Transverse colon (tissue), 4 donors: ENCODE data around the gene GTF2H4.

Experiments used
- POLR2A ChIP-seq: fragments of 450-650 bp; IDR thresholded peaks from one replicate; pipeline ENCODE4 v1.6.1; 2016; ENCODE audit warnings: antibody characterized with exemption, mild to moderate bottlenecking, moderate library complexity
- POLR2AphosphoS5 ChIP-seq, 3 donors: sonication (generic); formaldehyde crosslinking; IDR thresholded peaks; one replicate each; pipeline ENCODE4 v1.6.1; 2016; ENCODE audit warnings: antibody characterized with exemption in 3 of 3
- TF ChIP-seq, protein P1 (sequence below), 5 experiments: fragments of 200-600 bp in 3 of 5; fragments of 450-650 bp in 2 of 5; sonication (generic) in 3 of 5; IDR thresholded peaks; 1 replicate in 2 of 5; 2 replicates in 3 of 5; pipeline ENCODE4 v1.5.1; 2016 to 2017; ENCODE audit warnings: antibody characterized with exemption in 5 of 5, inconsistent platforms in 3 of 5, mild to moderate bottlenecking in 2 of 5, moderate library complexity in 1 of 5

DNA sequence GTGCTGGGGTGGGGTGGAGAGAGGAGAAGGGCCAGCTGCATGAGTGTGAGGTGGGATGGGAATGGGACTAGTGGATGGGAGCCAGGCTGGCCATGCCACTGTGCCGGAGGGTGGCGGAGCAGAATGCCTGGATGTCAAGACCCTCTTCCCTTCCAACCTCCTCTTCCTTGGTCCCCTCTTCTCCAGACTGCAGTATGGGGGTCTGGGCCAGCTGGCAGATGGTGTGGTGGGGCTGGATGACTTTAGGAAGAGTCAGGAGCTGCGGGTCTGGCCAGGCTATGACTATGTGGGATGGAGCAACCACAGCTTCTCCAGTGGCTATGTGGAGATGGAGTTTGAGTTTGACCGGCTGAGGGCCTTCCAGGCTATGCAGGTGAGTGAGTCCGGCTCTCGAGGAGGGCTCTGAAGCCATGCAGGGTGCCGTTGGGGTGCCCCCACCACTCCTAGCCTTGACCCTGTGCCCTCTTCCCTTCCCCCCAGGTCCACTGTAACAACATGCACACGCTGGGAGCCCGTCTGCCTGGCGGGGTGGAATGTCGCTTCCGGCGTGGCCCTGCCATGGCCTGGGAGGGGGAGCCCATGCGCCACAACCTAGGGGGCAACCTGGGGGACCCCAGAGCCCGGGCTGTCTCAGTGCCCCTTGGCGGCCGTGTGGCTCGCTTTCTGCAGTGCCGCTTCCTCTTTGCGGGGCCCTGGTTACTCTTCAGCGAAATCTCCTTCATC lies 16.0 kb upstream of the GTF2H4 start:
- TF ChIP-seq, protein P1, sequence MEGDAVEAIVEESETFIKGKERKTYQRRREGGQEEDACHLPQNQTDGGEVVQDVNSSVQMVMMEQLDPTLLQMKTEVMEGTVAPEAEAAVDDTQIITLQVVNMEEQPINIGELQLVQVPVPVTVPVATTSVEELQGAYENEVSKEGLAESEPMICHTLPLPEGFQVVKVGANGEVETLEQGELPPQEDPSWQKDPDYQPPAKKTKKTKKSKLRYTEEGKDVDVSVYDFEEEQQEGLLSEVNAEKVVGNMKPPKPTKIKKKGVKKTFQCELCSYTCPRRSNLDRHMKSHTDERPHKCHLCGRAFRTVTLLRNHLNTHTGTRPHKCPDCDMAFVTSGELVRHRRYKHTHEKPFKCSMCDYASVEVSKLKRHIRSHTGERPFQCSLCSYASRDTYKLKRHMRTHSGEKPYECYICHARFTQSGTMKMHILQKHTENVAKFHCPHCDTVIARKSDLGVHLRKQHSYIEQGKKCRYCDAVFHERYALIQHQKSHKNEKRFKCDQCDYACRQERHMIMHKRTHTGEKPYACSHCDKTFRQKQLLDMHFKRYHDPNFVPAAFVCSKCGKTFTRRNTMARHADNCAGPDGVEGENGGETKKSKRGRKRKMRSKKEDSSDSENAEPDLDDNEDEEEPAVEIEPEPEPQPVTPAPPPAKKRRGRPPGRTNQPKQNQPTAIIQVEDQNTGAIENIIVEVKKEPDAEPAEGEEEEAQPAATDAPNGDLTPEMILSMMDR (IDR thresholded peaks at IDR 0.05) = no peak
- TF ChIP-seq POLR2A (no peak), POLR2AphosphoS5 (IDR thresholded peaks at IDR 0.05) (no peak)
